ENCODE results near the gene CDH18. TPM values are rescaled to one million over a fixed set of nuclear protein-coding genes. Genes with fewer than 3 reads are reported as not detected.

Gene CDH18
- total RNA-seq, 1 experiment from 2014 or later = 0.15 TPM

DNA sequence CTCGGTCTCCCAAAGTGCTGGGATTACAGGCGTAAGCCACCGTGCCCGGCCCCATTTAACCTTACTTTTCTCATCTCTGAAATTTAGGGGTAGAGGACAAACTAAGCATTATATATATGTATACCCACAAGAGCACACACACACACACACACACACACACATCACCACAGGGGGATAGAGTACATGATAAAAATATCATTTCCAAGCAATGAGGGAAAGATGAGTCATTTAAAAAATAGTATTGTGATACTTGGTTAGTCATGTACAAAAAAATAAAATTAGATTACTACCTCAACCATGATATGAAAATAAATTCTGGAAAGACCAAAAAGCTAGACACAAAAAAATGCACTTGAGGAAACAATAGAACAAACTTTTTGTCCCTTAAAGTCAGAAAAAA is 67.2 kb downstream of the CDH18 start:
- CTCF ChIA-PET = no interaction called here
- Histone ChIP-seq H3K9ac (ENCODE audit: low read length) (no peak overlapping the region), H2AFZ (ENCODE audit: low read length) (no peak overlapping the region), H3K9me3 (ENCODE audit: low read length) (no peaks in the 10 kb centered on the region), H3K27me3 (ENCODE audit: low read length) (no peaks in the 10 kb centered on the region), H3K27ac (ENCODE audit: low read length) (no peak overlapping the region), H4K20me1 (ENCODE audit: low read length) (no peaks in the 10 kb centered on the region), H3K9me2 (replicated peaks; ENCODE audit: low read length) (no peaks in the 10 kb centered on the region), H3K4me2 (ENCODE audit: low read length) (no peak overlapping the region), H3F3A (ENCODE audit: low read length, unreplicated experiment) (no peaks in the 10 kb centered on the region), H3K36me3 (ENCODE audit: low read depth, low read length) (no peaks in the 10 kb centered on the region), H3K4me1 (ENCODE audit: insufficient read depth, low read length) (no peaks in the 10 kb centered on the region), H3K79me2 (ENCODE audit: low read length) (no peaks in the 10 kb centered on the region), H3K4me3 (ENCODE audit: low read length) (no peak overlapping the region)
- DNase-seq (peak; percentile 6), ATAC-seq (no peak)
- no peak for TF ChIP-seq EZH2phosphoT487 (IDR thresholded peaks at IDR 0.05; ENCODE audit: borderline replicate concordance, low read length)
- intact Hi-C loops (cut with micrococcal nuclease) = no loop called here
- POLR2A ChIA-PET (ENCODE audit: unreplicated experiment) = no interaction called here
- BruUV-seq (replicated peaks) = no TSS peak

DNA sequence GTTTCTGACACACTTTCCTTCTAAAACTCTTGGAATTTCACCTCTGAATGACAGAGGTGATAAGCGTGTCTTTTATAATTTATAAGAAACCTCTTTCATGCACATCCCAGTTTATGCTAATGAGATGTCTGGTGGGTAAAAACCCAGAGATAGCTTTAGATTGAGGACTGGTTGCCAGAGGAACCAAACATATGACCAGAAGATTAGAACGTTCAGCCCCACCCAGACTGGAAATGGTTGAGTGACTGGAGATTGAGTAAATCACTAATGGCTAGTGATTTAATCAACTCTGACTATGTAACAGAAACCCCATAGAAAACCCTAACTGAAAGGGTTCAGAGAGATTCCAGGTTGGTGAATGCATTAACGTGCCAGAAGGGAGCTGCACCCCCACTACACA is 69.2 kb downstream of the CDH18 start:
- Histone ChIP-seq H3K4me1 (ENCODE audit: insufficient read depth, low read length) (no peaks in the 10 kb centered on the region), H3K9me3 (ENCODE audit: low read length) (no peaks in the 10 kb centered on the region), H3F3A (ENCODE audit: low read length, unreplicated experiment) (no peaks in the 10 kb centered on the region), H3K4me3 (ENCODE audit: low read length) (no peak overlapping the region), H3K36me3 (ENCODE audit: low read depth, low read length) (no peaks in the 10 kb centered on the region), H3K9me2 (replicated peaks; ENCODE audit: low read length) (no peaks in the 10 kb centered on the region), H3K27me3 (ENCODE audit: low read length) (no peaks in the 10 kb centered on the region), H2AFZ (ENCODE audit: low read length) (no peak overlapping the region), H3K9ac (ENCODE audit: low read length) (no peak overlapping the region), H4K20me1 (ENCODE audit: low read length) (no peaks in the 10 kb centered on the region), H3K4me2 (ENCODE audit: low read length) (no peak overlapping the region), H3K79me2 (ENCODE audit: low read length) (no peaks in the 10 kb centered on the region), H3K27ac (ENCODE audit: low read length) (no peak overlapping the region)
- intact Hi-C loops (cut with micrococcal nuclease) = no loop called here
- BruUV-seq (replicated peaks) = no TSS peak
- ChIA-PET POLR2A (ENCODE audit: unreplicated experiment) (no interaction called here), CTCF (no interaction called here)
- ATAC-seq = no peak
- DNase-seq = no peak
- TF ChIP-seq, protein P1, sequence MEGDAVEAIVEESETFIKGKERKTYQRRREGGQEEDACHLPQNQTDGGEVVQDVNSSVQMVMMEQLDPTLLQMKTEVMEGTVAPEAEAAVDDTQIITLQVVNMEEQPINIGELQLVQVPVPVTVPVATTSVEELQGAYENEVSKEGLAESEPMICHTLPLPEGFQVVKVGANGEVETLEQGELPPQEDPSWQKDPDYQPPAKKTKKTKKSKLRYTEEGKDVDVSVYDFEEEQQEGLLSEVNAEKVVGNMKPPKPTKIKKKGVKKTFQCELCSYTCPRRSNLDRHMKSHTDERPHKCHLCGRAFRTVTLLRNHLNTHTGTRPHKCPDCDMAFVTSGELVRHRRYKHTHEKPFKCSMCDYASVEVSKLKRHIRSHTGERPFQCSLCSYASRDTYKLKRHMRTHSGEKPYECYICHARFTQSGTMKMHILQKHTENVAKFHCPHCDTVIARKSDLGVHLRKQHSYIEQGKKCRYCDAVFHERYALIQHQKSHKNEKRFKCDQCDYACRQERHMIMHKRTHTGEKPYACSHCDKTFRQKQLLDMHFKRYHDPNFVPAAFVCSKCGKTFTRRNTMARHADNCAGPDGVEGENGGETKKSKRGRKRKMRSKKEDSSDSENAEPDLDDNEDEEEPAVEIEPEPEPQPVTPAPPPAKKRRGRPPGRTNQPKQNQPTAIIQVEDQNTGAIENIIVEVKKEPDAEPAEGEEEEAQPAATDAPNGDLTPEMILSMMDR (conservative IDR thresholded peaks at IDR 0.05; ENCODE audit: low read depth, low read length) = no peak
- TF ChIP-seq EZH2 (IDR thresholded peaks at IDR 0.05; ENCODE audit: low read length, unreplicated experiment) = no peak
- no peak for TF ChIP-seq EZH2phosphoT487 (IDR thresholded peaks at IDR 0.05; ENCODE audit: borderline replicate concordance, low read length)

DNA sequence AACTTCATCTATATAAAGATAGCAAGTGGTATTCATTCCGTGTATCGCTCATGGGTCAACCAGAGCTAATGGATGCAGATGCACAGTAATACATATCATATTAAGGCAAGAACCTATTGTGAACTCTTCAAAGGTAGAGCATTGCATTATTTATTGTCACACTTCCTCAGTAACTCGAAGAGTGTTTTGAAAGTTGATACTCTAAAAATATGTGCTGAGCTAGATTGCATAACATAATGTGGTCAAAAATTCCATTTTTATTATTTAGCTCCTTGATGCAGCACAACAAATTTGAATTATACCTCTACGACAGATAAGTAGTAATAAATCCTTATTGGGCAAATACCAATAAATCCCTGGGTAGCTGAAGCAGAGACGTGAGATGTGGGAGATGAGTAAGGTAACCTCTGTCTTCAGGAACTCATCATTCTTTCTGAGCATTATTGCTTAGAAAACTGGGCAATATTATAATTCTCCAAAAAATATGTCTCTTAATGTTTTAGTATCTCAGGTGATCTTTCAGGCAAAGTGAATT is 70.3 kb downstream of the CDH18 start:
- Histone ChIP-seq H3K27ac (ENCODE audit: low read length) (no peak overlapping the region), H3K9me3 (ENCODE audit: low read length) (no peaks in the 10 kb centered on the region), H2AFZ (ENCODE audit: low read length) (no peak overlapping the region), H3K36me3 (ENCODE audit: low read depth, low read length) (no peaks in the 10 kb centered on the region), H3F3A (ENCODE audit: low read length, unreplicated experiment) (no peaks in the 10 kb centered on the region), H3K9me2 (replicated peaks; ENCODE audit: low read length) (no peaks in the 10 kb centered on the region), H3K4me1 (ENCODE audit: insufficient read depth, low read length) (no peaks in the 10 kb centered on the region), H3K27me3 (ENCODE audit: low read length) (no peaks in the 10 kb centered on the region), H3K9ac (ENCODE audit: low read length) (no peak overlapping the region), H3K4me2 (ENCODE audit: low read length) (no peak overlapping the region), H3K79me2 (ENCODE audit: low read length) (no peaks in the 10 kb centered on the region), H3K4me3 (ENCODE audit: low read length) (no peak overlapping the region), H4K20me1 (ENCODE audit: low read length) (no peaks in the 10 kb centered on the region)
- ChIA-PET POLR2A (ENCODE audit: unreplicated experiment) (no interaction called here), CTCF (no interaction called here)
- no TSS peak for BruUV-seq (replicated peaks)
- intact Hi-C loops (cut with micrococcal nuclease) = no loop called here
- TF ChIP-seq EZH2 (IDR thresholded peaks at IDR 0.05; ENCODE audit: low read length, unreplicated experiment) = no peak
- no peak for ATAC-seq
- DNase-seq = peak; percentile 13

DNA sequence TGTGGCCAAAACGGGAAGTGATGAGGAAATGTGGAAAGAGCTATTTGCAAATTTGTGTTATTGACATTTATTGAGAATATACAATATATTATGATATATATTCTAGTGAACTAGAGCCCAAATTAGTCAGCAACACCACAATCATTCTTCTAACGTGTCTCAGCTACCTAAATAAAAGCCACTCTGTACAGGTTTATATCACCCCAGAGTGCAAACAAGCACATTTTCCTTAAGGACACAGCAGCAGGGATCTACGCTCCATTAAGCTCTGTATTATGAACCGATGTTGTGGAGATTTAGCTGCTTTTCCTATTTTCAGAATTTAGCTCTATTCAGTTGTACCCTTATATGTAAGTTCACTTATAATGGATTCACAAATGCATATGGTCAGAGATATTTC is 77.9 kb downstream of the CDH18 start:
- intact Hi-C loops (cut with micrococcal nuclease) = no loop called here
- H3K4me3 ChIP-seq (ENCODE audit: low read length) = no peak overlapping the region
- H3F3A ChIP-seq (ENCODE audit: low read length, unreplicated experiment) = no peaks in the 10 kb centered on the region
- no peaks in the 10 kb centered on the region for H3K27me3 ChIP-seq (ENCODE audit: low read length)
- peak overlapping the region; percentile 31; the same call in 1 of the 2 replicates for H3K4me2 ChIP-seq (ENCODE audit: low read length)
- no peaks in the 10 kb centered on the region for H4K20me1 ChIP-seq (ENCODE audit: low read length)
- H2AFZ ChIP-seq (ENCODE audit: low read length) = no peak overlapping the region
- no peaks in the 10 kb centered on the region for H3K9me2 ChIP-seq (replicated peaks; ENCODE audit: low read length)
- H3K27ac ChIP-seq (ENCODE audit: low read length) = 0 out of 2 replicates have a peak overlapping the region, but pooled peaks have one; percentile 20
- TF ChIP-seq, protein P1 (conservative IDR thresholded peaks at IDR 0.05; ENCODE audit: low read depth, low read length) = no peak
- TF ChIP-seq EZH2phosphoT487 (IDR thresholded peaks at IDR 0.05; ENCODE audit: borderline replicate concordance, low read length) = no peak
- TF ChIP-seq EZH2 (IDR thresholded peaks at IDR 0.05; ENCODE audit: low read length, unreplicated experiment) = no peak
- H3K9me3 ChIP-seq (ENCODE audit: low read length) = no peaks in the 10 kb centered on the region
- DNase-seq (peak; percentile 52), ATAC-seq (no peak)
- H3K4me1 ChIP-seq (ENCODE audit: insufficient read depth, low read length) = peaks cover 4% of the 10 kb centered on the region; the same call in 1 of the 2 replicates
- ChIA-PET CTCF (no interaction called here), POLR2A (ENCODE audit: unreplicated experiment) (no interaction called here)
- BruUV-seq (replicated peaks) = no TSS peak
- no peak overlapping the region for H3K9ac ChIP-seq (ENCODE audit: low read length)
- no peaks in the 10 kb centered on the region for H3K79me2 ChIP-seq (ENCODE audit: low read length)
- no peaks in the 10 kb centered on the region for H3K36me3 ChIP-seq (ENCODE audit: low read depth, low read length)
